SH-SY5Y (cell line): ENCODE data around the gene DGKQ.

Experiments used
- GATA2 ChIP-seq: IDR thresholded peaks from 2 replicates; pipeline ENCODE4 v1.6.1; 2011; ENCODE audit warnings: mild to moderate bottlenecking, low read depth, low read length
- GATA3 ChIP-seq: IDR thresholded peaks from 2 replicates; pipeline ENCODE4 v1.6.1; 2011; ENCODE audit warnings: low read depth, mild to moderate bottlenecking, low read length, moderate library complexity

Gene DGKQ

GRCh38 chr4:965048-965765 lies 8.2 kb downstream of the DGKQ start:
- no peak for TF ChIP-seq GATA3
- TF ChIP-seq GATA2 = no peak

DNA sequence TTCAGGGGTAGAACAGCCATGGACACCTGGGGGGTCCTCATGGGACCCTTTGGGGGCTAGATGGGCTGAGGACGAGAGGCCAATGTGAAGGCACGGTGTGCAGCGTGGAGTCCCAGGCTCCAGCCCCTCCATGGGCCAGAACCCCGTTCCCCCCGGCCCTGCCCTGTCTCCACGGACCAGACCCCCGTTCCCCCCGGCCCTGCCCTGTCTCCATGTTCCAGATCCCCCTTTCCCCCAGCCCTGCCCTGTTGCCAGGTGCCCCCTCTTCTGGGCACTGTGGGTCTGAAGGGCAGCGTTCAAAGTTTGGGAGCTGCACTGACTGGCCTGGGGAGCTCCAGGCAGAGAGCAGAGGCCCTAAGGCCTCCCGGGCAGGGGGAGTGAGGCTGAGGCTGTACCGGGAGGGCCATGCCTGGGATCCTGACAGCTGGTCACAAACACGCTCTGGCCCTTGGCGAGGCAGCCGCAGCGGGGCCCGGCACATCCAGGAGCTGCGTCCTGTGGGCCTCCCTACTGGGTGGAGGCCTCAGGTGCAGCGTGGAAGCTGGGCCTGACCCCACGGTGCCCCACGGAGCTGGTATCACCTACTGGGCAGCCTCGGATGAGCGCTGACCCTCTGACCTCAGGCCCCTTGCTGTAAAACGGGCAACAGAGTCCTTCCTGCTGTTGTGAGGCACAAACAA lies 8.9 kb downstream of the DGKQ start:
- TF ChIP-seq GATA2 (no peak), GATA3 (no peak)

DNA sequence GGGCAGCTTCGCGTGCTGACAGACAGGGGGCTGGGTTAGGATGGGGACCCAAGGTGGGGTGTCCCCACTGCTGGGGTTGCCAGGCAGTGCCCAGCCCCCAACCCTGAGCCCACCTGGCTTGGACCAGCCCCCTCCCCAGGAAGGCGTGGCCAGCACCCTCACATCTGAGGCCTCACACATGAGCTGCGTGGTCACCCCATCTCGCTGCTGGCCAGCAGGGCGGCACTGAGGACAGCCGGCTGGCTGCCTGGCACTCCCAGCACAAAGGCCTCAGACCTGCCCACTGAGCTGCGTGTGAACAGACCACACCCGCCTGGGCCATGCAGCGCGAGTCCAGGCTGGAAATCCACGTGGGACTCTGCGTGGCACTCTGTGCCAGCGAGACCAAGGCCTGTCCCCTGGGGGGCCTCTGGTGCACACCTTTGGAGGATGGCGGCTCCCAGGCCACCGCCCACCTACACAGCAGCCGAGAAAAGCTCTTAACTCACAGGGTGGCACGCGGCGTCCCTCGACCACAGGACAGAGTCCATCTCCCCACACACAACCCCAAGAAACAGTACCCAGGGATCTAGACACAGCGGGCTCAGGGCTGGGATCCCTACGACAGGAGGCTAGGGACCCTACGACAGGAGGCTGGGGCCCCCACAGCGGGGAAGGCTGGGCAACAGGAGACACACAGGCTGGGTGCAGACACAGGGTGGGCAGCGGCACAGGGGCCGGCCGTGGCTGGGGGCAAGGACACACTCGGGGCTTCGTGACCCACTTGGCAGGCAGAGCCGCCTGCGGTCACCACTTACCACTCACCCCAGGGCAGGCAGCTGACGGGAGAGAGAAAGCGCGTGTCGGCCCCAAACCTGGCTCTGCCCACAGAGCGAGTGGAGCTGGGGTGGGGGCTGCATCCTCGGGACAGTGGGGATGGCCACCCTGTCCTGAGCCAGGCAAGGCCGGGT lies 9.8 kb downstream of the DGKQ start:
- TF ChIP-seq GATA2 = no peak
- no peak for TF ChIP-seq GATA3

DNA sequence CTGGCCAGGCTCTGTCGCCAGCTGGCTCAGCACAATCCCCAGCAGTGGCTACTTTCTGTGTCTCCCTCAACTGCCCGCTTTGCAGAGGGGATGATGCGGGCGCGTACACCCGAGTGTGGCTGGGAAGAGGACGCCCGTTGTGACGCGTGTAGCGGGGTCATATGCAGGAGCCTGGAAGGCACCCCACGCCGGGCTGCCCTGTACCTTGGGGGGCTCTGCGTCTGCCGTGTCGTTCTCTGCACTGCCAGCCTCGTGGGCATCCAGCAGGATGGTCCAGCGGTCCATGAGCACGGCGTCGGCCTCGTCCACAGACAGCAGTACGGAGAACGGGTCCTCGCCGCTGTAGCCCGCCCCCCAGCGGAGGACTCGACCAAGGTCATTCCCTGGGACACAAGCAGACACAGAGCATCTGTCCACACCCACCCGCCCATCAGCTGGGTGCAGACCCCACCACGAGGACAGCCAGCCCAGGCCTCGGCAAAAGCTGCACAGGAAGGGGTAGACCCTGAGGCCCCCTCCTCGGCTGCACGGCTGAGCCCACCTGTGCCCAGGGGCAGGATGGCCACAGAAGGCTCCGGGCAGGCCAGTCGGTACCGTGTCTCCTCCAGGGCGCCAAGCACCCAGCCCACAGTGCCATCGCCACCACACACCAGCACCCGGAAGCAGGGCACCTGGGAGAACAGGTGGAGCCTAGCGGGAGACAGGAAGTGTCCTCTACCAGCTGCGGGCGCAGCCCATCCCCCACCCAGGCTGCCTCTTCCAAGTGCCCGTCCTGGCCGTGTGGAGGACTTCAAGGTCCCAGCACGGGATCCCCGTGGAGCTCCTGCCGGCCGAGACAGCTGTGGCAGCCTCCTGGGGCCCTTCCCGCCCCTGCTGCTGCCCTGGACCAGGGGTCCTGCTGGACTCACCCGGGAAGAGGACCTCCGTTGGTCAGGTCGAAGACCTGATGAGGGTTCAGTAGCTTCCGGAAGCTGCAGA lies 10.8 kb downstream of the DGKQ start:
- no peak for TF ChIP-seq GATA3
- no peak for TF ChIP-seq GATA2

GRCh38 chr4:961351-962230 lies 11.8 kb downstream of the DGKQ start:
- TF ChIP-seq GATA3 = no peak
- no peak for TF ChIP-seq GATA2

- no peak for TF ChIP-seq GATA3
- TF ChIP-seq GATA2 = no peak
Measured at GRCh38 chr4:960636-961350, 12.6 kb downstream of the DGKQ start.

DNA sequence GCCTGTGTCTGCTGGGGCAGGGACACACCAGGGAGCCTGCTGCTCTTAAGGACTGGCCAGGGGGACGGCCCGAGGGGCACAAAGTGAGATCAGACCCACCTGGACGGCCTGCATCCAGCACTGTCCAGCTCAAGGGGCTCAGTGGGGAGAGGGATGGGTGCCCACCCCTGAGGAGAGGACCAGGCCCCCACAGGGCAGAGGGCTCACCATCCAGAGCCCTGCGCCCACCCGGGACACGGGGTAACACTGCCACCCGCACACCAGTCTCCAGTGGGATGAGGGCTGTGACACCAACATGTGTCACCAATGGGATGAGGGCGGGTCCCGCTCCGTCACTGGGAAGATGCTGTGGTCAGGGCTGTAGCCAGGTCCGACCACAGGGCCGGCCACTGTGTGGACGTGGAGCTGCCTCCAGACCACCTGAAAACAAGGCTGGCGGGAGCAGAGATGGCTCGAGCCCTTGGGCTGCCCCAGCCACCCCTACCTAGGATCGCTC lies 13.2 kb downstream of the DGKQ start:
- no peak for TF ChIP-seq GATA2
- no peak for TF ChIP-seq GATA3

DNA sequence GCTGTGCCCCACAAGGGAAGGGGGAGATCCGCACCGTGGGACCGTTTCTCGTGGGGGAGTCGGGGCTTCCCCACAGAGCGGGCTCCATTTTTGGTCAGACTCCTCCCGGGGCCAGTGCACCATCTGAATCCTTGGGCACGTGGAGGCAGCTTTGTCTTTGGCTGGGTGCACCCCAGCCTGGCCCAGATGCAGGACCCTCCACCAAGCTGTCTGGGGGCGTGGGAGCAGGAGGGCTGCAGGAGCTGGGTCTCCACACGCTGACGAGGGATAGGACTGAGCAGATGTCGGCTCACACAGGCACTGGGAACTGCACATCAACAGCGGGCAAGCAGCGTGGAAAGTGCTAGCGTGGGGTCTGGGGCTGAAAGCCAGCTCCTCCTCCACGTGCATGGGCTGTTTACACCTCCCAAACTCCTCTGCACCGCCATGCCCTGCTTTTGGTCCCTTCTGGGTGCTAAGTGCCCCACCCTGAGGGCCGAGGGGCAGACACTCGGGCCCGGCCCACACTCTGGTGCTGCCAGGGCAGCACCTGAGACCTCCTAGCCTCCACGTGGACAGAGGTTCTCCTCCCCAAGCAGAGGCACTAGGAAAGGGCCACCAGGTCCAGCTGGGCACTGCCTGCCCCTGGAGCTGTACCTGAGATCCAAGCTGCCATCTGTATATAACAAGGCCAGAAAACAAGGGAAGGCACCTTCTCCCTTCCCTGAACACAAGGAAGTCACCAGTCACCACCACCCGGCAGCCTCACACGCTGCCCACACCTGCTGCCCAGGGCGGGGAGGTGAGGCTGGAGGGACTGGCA lies 13.8 kb downstream of the DGKQ start:
- TF ChIP-seq GATA3 (no peak), GATA2 (no peak)

GRCh38 chr4:958696-959337 lies 14.6 kb downstream of the DGKQ start:
- TF ChIP-seq GATA3 = no peak
- no peak for TF ChIP-seq GATA2

GRCh38 chr4:958314-958665 lies 15.1 kb downstream of the DGKQ start:
- TF ChIP-seq GATA2 (no peak), GATA3 (no peak)

DNA sequence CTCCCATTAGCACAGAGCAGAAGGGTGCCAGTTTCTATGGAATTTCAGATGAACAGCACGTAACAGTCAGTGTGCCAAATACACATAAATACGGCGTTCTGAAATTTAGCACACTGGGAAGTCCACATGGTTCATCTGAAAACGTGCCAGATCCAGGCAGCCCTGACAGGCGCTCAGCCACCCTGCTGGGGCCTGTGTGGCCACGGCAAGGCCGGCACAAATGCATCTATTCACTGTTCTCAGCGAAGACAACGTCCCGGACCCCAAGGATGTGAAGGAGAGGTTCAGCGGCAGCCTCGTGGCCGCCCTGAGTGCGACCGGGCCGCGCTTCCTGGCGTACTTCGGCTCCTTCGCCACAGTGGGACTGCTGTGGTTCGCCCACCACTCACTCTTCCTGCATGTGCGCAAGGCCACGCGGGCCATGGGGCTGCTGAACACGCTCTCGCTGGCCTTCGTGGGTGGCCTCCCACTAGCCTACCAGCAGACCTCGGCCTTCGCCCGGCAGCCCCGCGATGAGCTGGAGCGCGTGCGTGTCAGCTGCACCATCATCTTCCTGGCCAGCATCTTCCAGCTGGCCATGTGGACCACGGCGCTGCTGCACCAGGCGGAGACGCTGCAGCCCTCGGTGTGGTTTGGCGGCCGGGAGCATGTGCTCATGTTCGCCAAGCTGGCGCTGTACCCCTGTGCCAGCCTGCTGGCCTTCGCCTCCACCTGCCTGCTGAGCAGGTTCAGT lies 15.6 kb downstream of the DGKQ start:
- TF ChIP-seq GATA3 (no peak), GATA2 (no peak)
